ENCODE data around the gene SRC. TPM values are rescaled to one million over a fixed set of nuclear protein-coding genes. Genes with fewer than 3 reads are reported as not detected.

Gene SRC
- total and polyA plus RNA-seq, 2 donors (not counting 3 experiments of a cell fraction or from before 2014, with no cell fraction given), result 22.6 to 29.4 TPM

DNA sequence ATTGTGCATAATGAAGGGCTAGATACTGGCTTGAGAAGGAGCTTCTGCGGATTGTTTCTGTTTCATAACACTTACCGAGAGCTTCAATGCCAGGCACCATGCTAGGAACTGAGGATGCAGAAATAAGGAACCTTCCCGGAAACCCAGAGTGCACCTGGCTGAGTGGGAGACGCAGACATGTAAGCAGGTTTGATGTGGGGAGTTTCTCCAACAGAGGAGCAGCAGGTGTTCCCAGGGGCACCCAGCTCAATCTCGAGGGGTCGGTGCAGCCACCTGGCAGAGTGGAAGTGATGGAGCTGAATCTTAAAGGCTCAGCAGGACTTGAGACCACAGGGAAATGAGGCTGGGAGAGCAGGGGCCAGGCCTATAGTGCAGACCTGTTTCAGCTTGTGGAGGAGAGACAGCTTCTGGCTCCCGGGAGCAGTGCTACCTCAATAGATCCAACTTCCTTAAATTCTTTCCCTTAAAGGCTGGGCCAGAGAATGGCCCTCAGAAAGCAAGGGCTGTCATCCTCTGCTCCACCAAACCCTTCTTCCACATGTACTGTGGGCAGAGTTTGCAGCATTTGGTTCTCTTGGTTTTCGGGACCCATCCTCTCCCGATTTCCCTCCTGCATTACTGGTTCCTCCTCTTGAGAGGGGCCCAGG, 27.8 kb upstream of the SRC start:
- no peak overlapping the region for H3K4me3 ChIP-seq (replicated peaks in 1 of 3; ENCODE audit: insufficient read depth in 1 of 3, low read depth in 1 of 3, low read length in 3 of 3)
- no peak overlapping the region for H3K4me2 ChIP-seq (ENCODE audit: insufficient read depth, low read length)
- CTCF ChIA-PET, result interaction anchor here (0.8 kb wide), 1 partner anchor 16 kb away, joined by 3 read pairs; no protein-coding TSS in a partner anchor
- no peak overlapping the region for H3K27ac ChIP-seq (ENCODE audit: insufficient read depth, low read depth, low read length)
- H3K79me2 ChIP-seq (ENCODE audit: control insufficient read depth, insufficient read depth, low read length), result no peaks in the 10 kb centered on the region
- no peaks in the 10 kb centered on the region for H3K4me1 ChIP-seq (ENCODE audit: control insufficient read depth, extremely low read depth, insufficient read depth, low read length)
- H3K9me1 ChIP-seq (replicated peaks; ENCODE audit: control insufficient read depth, extremely low read depth, insufficient read depth, low read length), result no peaks in the 10 kb centered on the region
- no peak overlapping the region for H3K9ac ChIP-seq (replicated peaks; ENCODE audit: extremely low read depth, insufficient read depth, low read length)
- H4K20me1 ChIP-seq (replicated peaks; ENCODE audit: control insufficient read depth, extremely low read depth, insufficient read depth, low read length), result no peaks in the 10 kb centered on the region
- FAIRE-seq (no peak), DNase-seq (ENCODE audit: low read depth, low spot score) (no peak)
- H3K36me3 ChIP-seq (ENCODE audit: control insufficient read depth in 2 of 2, extremely low read depth in 1 of 2, insufficient read depth in 2 of 2, low read length in 2 of 2), result peaks cover 0 to 5% of the 10 kb centered on the region in 2 experiments
- no peak for TF ChIP-seq FOS (IDR thresholded peaks at IDR 0.05; ENCODE audit: borderline replicate concordance, insufficient read depth, low read length)
- TF ChIP-seq CTCF (IDR thresholded peaks at IDR 0.05; ENCODE audit: extremely low read depth in 1 of 2, insufficient read depth in 1 of 2, low read depth in 1 of 2, low read length in 2 of 2), result no peak
- no peak for TF ChIP-seq GATA2 (IDR thresholded peaks at IDR 0.05; ENCODE audit: insufficient read depth, insufficient read length, low read depth, low read length)
- TF ChIP-seq POLR2A (IDR thresholded peaks at IDR 0.05; ENCODE audit: low read depth, low read length), result no peak
- no peak for TF ChIP-seq MYC (IDR thresholded peaks at IDR 0.05; ENCODE audit: low read depth, low read length)
- TF ChIP-seq POLR2AphosphoS5 (IDR thresholded peaks at IDR 0.05; ENCODE audit: insufficient read depth, low read depth, low read length), result no peak
- TF ChIP-seq, protein P1, sequence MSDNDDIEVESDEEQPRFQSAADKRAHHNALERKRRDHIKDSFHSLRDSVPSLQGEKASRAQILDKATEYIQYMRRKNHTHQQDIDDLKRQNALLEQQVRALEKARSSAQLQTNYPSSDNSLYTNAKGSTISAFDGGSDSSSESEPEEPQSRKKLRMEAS (IDR thresholded peaks at IDR 0.05; ENCODE audit: insufficient read depth, insufficient read length), result no peak
- no peak for TF ChIP-seq EZH2 (IDR thresholded peaks at IDR 0.05; ENCODE audit: borderline replicate concordance, low read depth, low read length, severe bottlenecking)
- no peak for TF ChIP-seq JUN (IDR thresholded peaks at IDR 0.05; ENCODE audit: borderline replicate concordance, insufficient read depth, insufficient read length, low read depth)
- no TSS peak for BruUV-seq (replicated peaks)
- H2AFZ ChIP-seq (ENCODE audit: low read depth, low read length), result no peak overlapping the region
- dilution Hi-C loops (cut with MboI; ENCODE audit: extremely low pct_ligation_motif_present, low sequenced_read_pairs), result no loop called here
- intact Hi-C loops (cut with micrococcal nuclease), result no loop called here
- H3K9me3 ChIP-seq (replicated peaks; ENCODE audit: control insufficient read depth, insufficient read depth, low read length), result no peaks in the 10 kb centered on the region
- no peaks in the 10 kb centered on the region for H3K27me3 ChIP-seq (ENCODE audit: control insufficient read depth in 2 of 2, insufficient read depth in 2 of 2, low read length in 2 of 2)
- POLR2A ChIA-PET, result no interaction called here

All from endothelial cell of umbilical vein (primary cell).